GM12864 (cell line): ENCODE results near the gene CCDC71.
A peak's percentile ranks its signal among the peaks of the same experiment; 100 is the strongest.

Experiments used
- DNase-seq: peaks from one replicate; pipeline ENCODE4 v3.0.0-alpha.2; 2011; ENCODE audit warnings: low read depth
- H3K4me3 ChIP-seq: 2 replicates; pipeline ENCODE4 v1.5.1; 2011; ENCODE audit warnings: mild to moderate bottlenecking, low read depth, low read length, control low read depth
- TF ChIP-seq, protein P1 (sequence below): IDR thresholded peaks from 2 replicates; pipeline ENCODE4 v1.5.1; 2011; ENCODE audit warnings: low read depth, mild to moderate bottlenecking, moderate library complexity, low read length, control low read depth, inconsistent platforms; ENCODE audit errors: missing control alignments

The CCDC71 gene

DNA sequence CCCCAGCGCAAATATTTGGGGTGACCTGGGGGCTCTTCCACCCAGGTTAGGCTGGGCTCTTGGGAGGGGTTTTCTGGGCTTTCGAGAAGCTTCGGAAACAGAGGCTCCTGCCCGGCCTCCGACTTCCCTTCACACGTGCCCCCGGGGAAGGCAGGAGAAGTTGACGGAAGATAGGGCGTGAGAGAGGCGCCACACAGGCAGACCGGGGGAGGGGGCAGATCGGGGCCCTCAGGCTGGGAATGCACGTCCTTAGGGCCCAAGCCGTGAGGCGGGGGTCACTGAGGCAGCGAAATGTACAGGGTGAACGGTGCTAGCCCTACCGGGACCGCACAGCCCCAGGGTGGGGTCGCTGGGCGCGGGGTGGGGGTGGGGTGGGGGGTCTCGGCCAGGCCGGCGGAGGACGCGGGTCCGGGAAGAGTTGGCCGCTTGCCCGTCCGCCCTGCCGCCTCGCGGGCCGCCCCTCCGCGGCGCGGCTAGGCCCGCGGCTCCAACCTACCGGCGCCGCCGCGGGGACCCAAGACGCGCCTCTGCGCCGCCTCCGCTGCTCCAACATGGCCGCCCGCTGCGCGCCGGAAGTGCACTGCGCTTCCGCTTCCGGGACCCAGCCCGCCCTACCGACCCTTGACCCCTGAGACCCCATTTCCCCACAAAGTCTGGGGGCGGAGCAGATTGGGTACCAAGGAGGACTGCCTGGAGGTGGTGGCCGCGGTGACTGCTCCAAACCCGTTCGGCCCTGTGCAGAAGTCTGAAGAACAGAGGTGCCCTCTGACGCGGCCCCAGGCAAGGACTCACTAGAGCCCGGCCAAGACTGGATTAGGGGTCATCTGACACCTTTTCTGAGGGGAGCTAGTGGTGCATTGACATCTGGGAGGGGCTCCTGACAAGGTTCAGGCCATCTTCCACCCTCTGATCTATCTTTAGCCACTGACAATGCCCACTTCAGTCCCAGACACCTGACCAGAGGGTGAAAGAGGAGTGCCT is at the start of gene CCDC71:
Gene CCDC71, minus strand, starts transcription at position 561 of the 981 bp plus-strand sequence. CDS start 2,123 bp downstream, outside the sequence.
- TF ChIP-seq, protein P1, sequence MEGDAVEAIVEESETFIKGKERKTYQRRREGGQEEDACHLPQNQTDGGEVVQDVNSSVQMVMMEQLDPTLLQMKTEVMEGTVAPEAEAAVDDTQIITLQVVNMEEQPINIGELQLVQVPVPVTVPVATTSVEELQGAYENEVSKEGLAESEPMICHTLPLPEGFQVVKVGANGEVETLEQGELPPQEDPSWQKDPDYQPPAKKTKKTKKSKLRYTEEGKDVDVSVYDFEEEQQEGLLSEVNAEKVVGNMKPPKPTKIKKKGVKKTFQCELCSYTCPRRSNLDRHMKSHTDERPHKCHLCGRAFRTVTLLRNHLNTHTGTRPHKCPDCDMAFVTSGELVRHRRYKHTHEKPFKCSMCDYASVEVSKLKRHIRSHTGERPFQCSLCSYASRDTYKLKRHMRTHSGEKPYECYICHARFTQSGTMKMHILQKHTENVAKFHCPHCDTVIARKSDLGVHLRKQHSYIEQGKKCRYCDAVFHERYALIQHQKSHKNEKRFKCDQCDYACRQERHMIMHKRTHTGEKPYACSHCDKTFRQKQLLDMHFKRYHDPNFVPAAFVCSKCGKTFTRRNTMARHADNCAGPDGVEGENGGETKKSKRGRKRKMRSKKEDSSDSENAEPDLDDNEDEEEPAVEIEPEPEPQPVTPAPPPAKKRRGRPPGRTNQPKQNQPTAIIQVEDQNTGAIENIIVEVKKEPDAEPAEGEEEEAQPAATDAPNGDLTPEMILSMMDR = no peak
- DNase-seq = no peak
- H3K4me3 ChIP-seq = peak within 1 kb of the TSS; percentile 94

DNA sequence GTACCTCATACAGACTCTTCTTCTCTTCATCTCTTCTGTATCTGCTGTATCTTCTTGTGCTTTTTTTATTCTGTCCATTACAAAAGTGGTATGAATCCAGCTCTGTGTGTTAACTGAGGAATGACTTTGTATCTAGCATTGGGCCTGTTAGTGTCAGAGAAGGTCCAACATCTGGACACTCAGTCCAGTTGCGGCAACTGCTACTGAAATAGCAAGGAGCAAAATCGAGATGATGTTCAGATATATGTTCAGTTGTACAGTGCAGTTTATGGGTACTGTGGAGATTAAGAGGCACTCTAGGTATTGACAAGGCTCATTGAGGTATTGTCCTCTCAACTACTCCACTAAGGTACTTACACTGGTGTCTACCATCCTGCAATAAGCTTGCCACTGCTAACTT is 47.9 kb upstream of the CCDC71 start:
- H3K4me3 ChIP-seq = no peak overlapping the region
- no peak for DNase-seq
- TF ChIP-seq, protein P1 = no peak

GRCh38 chr3:49213541-49213943 is 47.4 kb upstream of the CCDC71 start:
- TF ChIP-seq, protein P1 = no peak
- no peak overlapping the region for H3K4me3 ChIP-seq
- no peak for DNase-seq

DNA sequence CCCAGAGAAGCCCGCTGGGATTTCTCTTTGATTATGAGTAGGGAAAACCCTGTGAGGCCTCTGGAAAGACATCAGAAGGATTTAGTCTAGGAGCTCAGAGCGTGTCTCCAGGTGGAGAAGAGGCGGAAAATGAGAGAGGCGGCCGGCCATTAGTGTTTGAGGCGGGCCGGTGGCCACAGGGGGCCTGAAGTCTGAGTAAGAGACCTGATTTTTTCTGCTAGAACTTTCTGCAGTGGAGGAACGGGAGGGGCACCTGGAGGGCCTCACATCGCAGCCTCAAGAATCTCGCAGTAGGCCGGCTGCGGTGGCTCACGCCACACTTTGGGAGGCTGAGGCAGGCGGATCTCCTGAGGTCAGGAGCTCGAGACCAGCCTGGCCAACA is 33.8 kb upstream of the CCDC71 start:
- no peak overlapping the region for H3K4me3 ChIP-seq
- TF ChIP-seq, protein P1 = no peak
- no peak for DNase-seq

DNA sequence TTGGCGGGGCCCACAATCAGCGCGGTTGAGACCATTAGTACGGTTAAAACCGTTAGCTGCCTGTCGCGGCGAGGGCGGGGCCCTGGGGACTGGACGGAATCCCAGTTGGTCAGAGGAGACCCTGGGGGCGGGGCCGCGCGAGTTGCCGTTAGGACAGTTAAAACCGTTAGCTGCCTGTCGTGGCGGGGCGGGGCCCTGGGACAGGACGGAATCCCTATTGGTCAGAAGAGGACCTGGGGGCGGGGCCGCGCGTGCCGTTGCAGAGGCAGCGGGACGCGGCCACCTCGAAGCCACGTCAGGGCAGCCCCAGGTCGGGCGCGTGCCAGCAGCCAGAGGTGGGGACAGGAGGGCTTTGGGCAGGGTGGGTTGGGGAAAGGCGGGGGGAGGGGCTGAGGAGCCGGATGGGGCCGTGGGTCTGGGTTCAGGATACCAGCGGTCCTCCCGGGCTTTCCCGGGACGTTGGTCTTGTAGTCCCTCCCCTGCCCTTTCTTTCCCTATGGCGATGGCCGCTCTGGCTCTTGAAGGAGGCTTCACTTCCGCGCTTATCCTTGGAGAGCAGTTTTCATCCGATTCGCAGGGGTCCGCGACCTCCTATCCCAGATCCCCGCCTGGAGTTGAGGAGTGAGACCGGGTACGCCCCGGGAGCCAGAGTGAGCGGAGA is 33.2 kb upstream of the CCDC71 start:
- DNase-seq = no peak
- H3K4me3 ChIP-seq = no peak overlapping the region
- TF ChIP-seq, protein P1 = no peak

- DNase-seq = no peak
- TF ChIP-seq, protein P1 = no peak
- H3K4me3 ChIP-seq = no peak overlapping the region
Measured at GRCh38 chr3:49198611-49199230, 32.6 kb upstream of the CCDC71 start.
